AG08396 (cell line): ENCODE results near the gene TMPRSS13.
"Not testable (repeated sequence)": the region's sequence is repeated elsewhere in the genome, so short reads cannot be mapped to it uniquely, and the experiment has no call there.

Source experiments
- DNase-seq: peaks from one replicate; pipeline ENCODE4 v3.0.0; 2012; ENCODE audit warnings: low spot score, mixed read lengths

The TMPRSS13 gene

GRCh38 chr11:117929142-117929915 lies at the start of gene TMPRSS13:
TMPRSS13 (minus strand) TSS chr11:117929402; CDS start chr11:117929307, 95 bp downstream.
- DNase-seq, result no peak

- no peak for DNase-seq
These were observed 49.8 kb upstream of the TMPRSS13 start for GRCh38 chr11:117978991-117979390.

- DNase-seq, result not testable (repeated sequence)
These were observed 49.2 kb upstream of the TMPRSS13 start for GRCh38 chr11:117978291-117978910.

GRCh38 chr11:117977612-117978264 lies 48.5 kb upstream of the TMPRSS13 start:
- DNase-seq, result not testable (repeated sequence)

GRCh38 chr11:117977029-117977428 lies 47.8 kb upstream of the TMPRSS13 start:
- no peak for DNase-seq

- DNase-seq, result no peak
These were observed 47.2 kb upstream of the TMPRSS13 start for GRCh38 chr11:117976445-117976844.

GRCh38 chr11:117973503-117973860 lies 44.3 kb upstream of the TMPRSS13 start:
- no peak for DNase-seq

- no peak for DNase-seq
These were observed 43.7 kb upstream of the TMPRSS13 start for GRCh38 chr11:117972629-117973502.

- DNase-seq, result no peak
These were observed 42.8 kb upstream of the TMPRSS13 start for GRCh38 chr11:117972044-117972443.

- no peak for DNase-seq
These were observed 41.3 kb upstream of the TMPRSS13 start for GRCh38 chr11:117970400-117971024.

- DNase-seq, result no peak
These were observed 40.2 kb upstream of the TMPRSS13 start for GRCh38 chr11:117969160-117969991.

GRCh38 chr11:117966908-117967307 lies 37.7 kb upstream of the TMPRSS13 start:
- DNase-seq, result no peak

GRCh38 chr11:117962826-117963225 lies 33.6 kb upstream of the TMPRSS13 start:
- no peak for DNase-seq

- DNase-seq, result no peak
These were observed 32.7 kb upstream of the TMPRSS13 start for GRCh38 chr11:117961896-117962295.

GRCh38 chr11:117960406-117960805 lies 31.2 kb upstream of the TMPRSS13 start:
- DNase-seq, result no peak

GRCh38 chr11:117959438-117960149 lies 30.4 kb upstream of the TMPRSS13 start:
- DNase-seq, result no peak

GRCh38 chr11:117958949-117959348 lies 29.7 kb upstream of the TMPRSS13 start:
- DNase-seq, result no peak

- no peak for DNase-seq
These were observed 23.9 kb upstream of the TMPRSS13 start for GRCh38 chr11:117953024-117953671.
